ENCODE measurements around the gene MADD. TPM values are rescaled to one million over a fixed set of nuclear protein-coding genes. Genes with fewer than 3 reads are reported as not detected.

The MADD gene
- total RNA-seq, 1 experiment from 2014 or later, result 26.4 TPM

GRCh38 chr11:47332303-47332711, 62.4 kb downstream of the MADD start:
- ChIA-PET CTCF (no interaction called here), POLR2A (ENCODE audit: unreplicated experiment) (no interaction called here)
- Histone ChIP-seq H3K9me3 (ENCODE audit: low read length) (no peaks in the 10 kb centered on the region), H3K27me3 (ENCODE audit: low read length) (no peaks in the 10 kb centered on the region), H3K9ac (ENCODE audit: low read length) (no peak overlapping the region), H3K36me3 (ENCODE audit: low read depth, low read length) (no peaks in the 10 kb centered on the region), H3K79me2 (ENCODE audit: low read length) (no peaks in the 10 kb centered on the region), H2AFZ (ENCODE audit: low read length) (no peak overlapping the region), H3K27ac (ENCODE audit: low read length) (no peak overlapping the region), H3F3A (ENCODE audit: low read length, unreplicated experiment) (no peaks in the 10 kb centered on the region), H3K4me1 (ENCODE audit: insufficient read depth, low read length) (no peaks in the 10 kb centered on the region), H3K4me2 (ENCODE audit: low read length) (no peak overlapping the region), H4K20me1 (ENCODE audit: low read length) (no peaks in the 10 kb centered on the region), H3K4me3 (ENCODE audit: low read length) (no peak overlapping the region), H3K9me2 (replicated peaks; ENCODE audit: low read length) (no peaks in the 10 kb centered on the region)
- no peak for TF ChIP-seq EZH2 (IDR thresholded peaks at IDR 0.05; ENCODE audit: low read length, unreplicated experiment)
- no peak for TF ChIP-seq CTCF (conservative IDR thresholded peaks at IDR 0.05; ENCODE audit: low read depth, low read length)
- TF ChIP-seq EZH2phosphoT487 (IDR thresholded peaks at IDR 0.05; ENCODE audit: borderline replicate concordance, low read length), result no peak
- ATAC-seq, result no peak
- no peak for DNase-seq
- BruUV-seq (replicated peaks), result no TSS peak
- intact Hi-C loops (cut with micrococcal nuclease), result no loop called here

GRCh38 chr11:47332791-47333525, 63.0 kb downstream of the MADD start:
- H4K20me1 ChIP-seq (ENCODE audit: low read length), result no peaks in the 10 kb centered on the region
- no peaks in the 10 kb centered on the region for H3K4me1 ChIP-seq (ENCODE audit: insufficient read depth, low read length)
- CTCF ChIA-PET, result no interaction called here
- no peaks in the 10 kb centered on the region for H3K9me2 ChIP-seq (replicated peaks; ENCODE audit: low read length)
- no peaks in the 10 kb centered on the region for H3F3A ChIP-seq (ENCODE audit: low read length, unreplicated experiment)
- no peak overlapping the region for H2AFZ ChIP-seq (ENCODE audit: low read length)
- H3K9me3 ChIP-seq (ENCODE audit: low read length), result no peaks in the 10 kb centered on the region
- no peak overlapping the region for H3K9ac ChIP-seq (ENCODE audit: low read length)
- ATAC-seq (no peak), DNase-seq (no peak)
- H3K79me2 ChIP-seq (ENCODE audit: low read length), result no peaks in the 10 kb centered on the region
- H3K27ac ChIP-seq (ENCODE audit: low read length), result no peak overlapping the region
- H3K4me3 ChIP-seq (ENCODE audit: low read length), result no peak overlapping the region
- BruUV-seq (replicated peaks), result no TSS peak
- no peaks in the 10 kb centered on the region for H3K36me3 ChIP-seq (ENCODE audit: low read depth, low read length)
- POLR2A ChIA-PET (ENCODE audit: unreplicated experiment), result no interaction called here
- no peaks in the 10 kb centered on the region for H3K27me3 ChIP-seq (ENCODE audit: low read length)
- TF ChIP-seq EZH2 (IDR thresholded peaks at IDR 0.05; ENCODE audit: low read length, unreplicated experiment) (no peak), CTCF (conservative IDR thresholded peaks at IDR 0.05; ENCODE audit: low read depth, low read length) (no peak), EZH2phosphoT487 (IDR thresholded peaks at IDR 0.05; ENCODE audit: borderline replicate concordance, low read length) (no peak)
- intact Hi-C loops (cut with micrococcal nuclease), result no loop called here
- no peak overlapping the region for H3K4me2 ChIP-seq (ENCODE audit: low read length)

GRCh38 chr11:47333526-47333845, 63.6 kb downstream of the MADD start:
- ChIA-PET CTCF (no interaction called here), POLR2A (ENCODE audit: unreplicated experiment) (no interaction called here)
- no peaks in the 10 kb centered on the region for H3K27me3 ChIP-seq (ENCODE audit: low read length)
- no peak overlapping the region for H3K9ac ChIP-seq (ENCODE audit: low read length)
- H3K4me3 ChIP-seq (ENCODE audit: low read length), result no peak overlapping the region
- no peak overlapping the region for H3K4me2 ChIP-seq (ENCODE audit: low read length)
- no peaks in the 10 kb centered on the region for H3K79me2 ChIP-seq (ENCODE audit: low read length)
- H2AFZ ChIP-seq (ENCODE audit: low read length), result no peak overlapping the region
- no peaks in the 10 kb centered on the region for H4K20me1 ChIP-seq (ENCODE audit: low read length)
- no peak overlapping the region for H3K27ac ChIP-seq (ENCODE audit: low read length)
- no peaks in the 10 kb centered on the region for H3K36me3 ChIP-seq (ENCODE audit: low read depth, low read length)
- H3K4me1 ChIP-seq (ENCODE audit: insufficient read depth, low read length), result no peaks in the 10 kb centered on the region
- H3K9me2 ChIP-seq (replicated peaks; ENCODE audit: low read length), result no peaks in the 10 kb centered on the region
- no peaks in the 10 kb centered on the region for H3K9me3 ChIP-seq (ENCODE audit: low read length)
- intact Hi-C loops (cut with micrococcal nuclease), result no loop called here
- TF ChIP-seq EZH2phosphoT487 (IDR thresholded peaks at IDR 0.05; ENCODE audit: borderline replicate concordance, low read length), result no peak
- no peak for TF ChIP-seq EZH2 (IDR thresholded peaks at IDR 0.05; ENCODE audit: low read length, unreplicated experiment)
- TF ChIP-seq CTCF (conservative IDR thresholded peaks at IDR 0.05; ENCODE audit: low read depth, low read length), result no peak
- no peaks in the 10 kb centered on the region for H3F3A ChIP-seq (ENCODE audit: low read length, unreplicated experiment)
- ATAC-seq, result no peak
- BruUV-seq (replicated peaks), result no TSS peak
- no peak for DNase-seq
